Karpas-422 (cell line): ENCODE results near the gene STUM. TPM values are rescaled to one million over a fixed set of nuclear protein-coding genes. Genes with fewer than 3 reads are reported as not detected.

Experiments
- DNase-seq: peaks from one replicate; pipeline ENCODE4 v3.0.0-alpha.2; 2015
- H2AFZ ChIP-seq: fragments of 200-600 bp; sonication (generic); 2 replicates; pipeline ENCODE4 v1.6.1; 2014; ENCODE audit warnings: antibody characterized with exemption, low read length, mixed read lengths
- H3K27ac ChIP-seq: fragments of 200-600 bp; sonication (generic); 2 replicates; pipeline ENCODE4 v1.5.1; 2014; ENCODE audit warnings: mild to moderate bottlenecking, low read length, moderate library complexity
- H3K27me3 ChIP-seq: fragments of 200-600 bp; sonication (generic); 2 replicates; pipeline ENCODE4 v1.6.1; 2014; ENCODE audit warnings: low read length, mixed read lengths
- H3K36me3 ChIP-seq: fragments of 200-600 bp; sonication (generic); 2 replicates; pipeline ENCODE4 v1.6.1; 2014; ENCODE audit warnings: low read length, mixed read lengths; ENCODE audit not compliant: insufficient read depth
- H3K4me1 ChIP-seq: fragments of 200-600 bp; sonication (generic); 2 replicates; pipeline ENCODE4 v1.6.1; 2014; ENCODE audit warnings: mild to moderate bottlenecking, low read length, mixed read lengths
- H3K4me2 ChIP-seq: fragments of 200-600 bp; sonication (generic); 2 replicates; pipeline ENCODE4 v1.6.1; 2014; ENCODE audit warnings: low read length, low read depth, mild to moderate bottlenecking; ENCODE audit not compliant: poor library complexity, severe bottlenecking
- H3K4me3 ChIP-seq: fragments of 200-600 bp; sonication (generic); 2 replicates; pipeline ENCODE4 v1.5.1; 2014; ENCODE audit warnings: mild to moderate bottlenecking, antibody characterized with exemption, low read length, mixed read lengths
- H3K79me2 ChIP-seq: fragments of 200-600 bp; sonication (generic); 2 replicates; pipeline ENCODE4 v1.6.1; 2014; ENCODE audit warnings: mild to moderate bottlenecking, low read length, mixed read lengths
- H3K9ac ChIP-seq: fragments of 200-600 bp; sonication (generic); 2 replicates; pipeline ENCODE4 v1.6.0; 2014; ENCODE audit warnings: low read length
- H3K9me2 ChIP-seq: fragments of 200-600 bp; sonication (generic), shearing (Covaris generic); replicated peaks from 2 replicates; pipeline ENCODE4 v1.6.0; 2014; ENCODE audit warnings: mild to moderate bottlenecking, low read length, moderate library complexity; ENCODE audit not compliant: insufficient read depth
- H3K9me3 ChIP-seq: fragments of 300-700, 200-600 bp; sonication (generic); 2 replicates; pipeline ENCODE4 v1.6.1; 2014; ENCODE audit warnings: low read length, mixed read lengths
- H4K20me1 ChIP-seq: fragments of 200-600 bp; sonication (generic); 2 replicates; pipeline ENCODE4 v1.6.1; 2014; ENCODE audit warnings: mild to moderate bottlenecking, antibody characterized with exemption, low read length, low read depth; ENCODE audit not compliant: insufficient read depth
- total RNA-seq: library from RNA; depleted of rRNA; stranded (reverse); fragments of >200 nt; shearing (Covaris generic); gene quantifications from 2 replicates; pipeline ENCODE4 v1.2.3, GENCODE V29; 2014; ENCODE audit warnings: low replicate concordance

STUM gene
- total RNA-seq, 1 experiment from 2014 or later, result 0.15 TPM

GRCh38 chr1:226541231-226541630 is 7.3 kb upstream of the STUM start:
- no peak overlapping the region for H3K9ac ChIP-seq
- peaks cover 5% of the 10 kb centered on the region; the same call in 1 of the 2 replicates for H3K4me1 ChIP-seq
- H3K27ac ChIP-seq, result no peak overlapping the region
- no peak overlapping the region for H3K4me2 ChIP-seq
- H4K20me1 ChIP-seq, result no peaks in the 10 kb centered on the region
- H3K9me3 ChIP-seq, result no peaks in the 10 kb centered on the region
- no peak overlapping the region for H2AFZ ChIP-seq
- no peak overlapping the region for H3K4me3 ChIP-seq
- no peaks in the 10 kb centered on the region for H3K27me3 ChIP-seq
- no peaks in the 10 kb centered on the region for H3K79me2 ChIP-seq
- no peaks in the 10 kb centered on the region for H3K36me3 ChIP-seq
- DNase-seq, result no peak
- H3K9me2 ChIP-seq, result no peaks in the 10 kb centered on the region

DNA sequence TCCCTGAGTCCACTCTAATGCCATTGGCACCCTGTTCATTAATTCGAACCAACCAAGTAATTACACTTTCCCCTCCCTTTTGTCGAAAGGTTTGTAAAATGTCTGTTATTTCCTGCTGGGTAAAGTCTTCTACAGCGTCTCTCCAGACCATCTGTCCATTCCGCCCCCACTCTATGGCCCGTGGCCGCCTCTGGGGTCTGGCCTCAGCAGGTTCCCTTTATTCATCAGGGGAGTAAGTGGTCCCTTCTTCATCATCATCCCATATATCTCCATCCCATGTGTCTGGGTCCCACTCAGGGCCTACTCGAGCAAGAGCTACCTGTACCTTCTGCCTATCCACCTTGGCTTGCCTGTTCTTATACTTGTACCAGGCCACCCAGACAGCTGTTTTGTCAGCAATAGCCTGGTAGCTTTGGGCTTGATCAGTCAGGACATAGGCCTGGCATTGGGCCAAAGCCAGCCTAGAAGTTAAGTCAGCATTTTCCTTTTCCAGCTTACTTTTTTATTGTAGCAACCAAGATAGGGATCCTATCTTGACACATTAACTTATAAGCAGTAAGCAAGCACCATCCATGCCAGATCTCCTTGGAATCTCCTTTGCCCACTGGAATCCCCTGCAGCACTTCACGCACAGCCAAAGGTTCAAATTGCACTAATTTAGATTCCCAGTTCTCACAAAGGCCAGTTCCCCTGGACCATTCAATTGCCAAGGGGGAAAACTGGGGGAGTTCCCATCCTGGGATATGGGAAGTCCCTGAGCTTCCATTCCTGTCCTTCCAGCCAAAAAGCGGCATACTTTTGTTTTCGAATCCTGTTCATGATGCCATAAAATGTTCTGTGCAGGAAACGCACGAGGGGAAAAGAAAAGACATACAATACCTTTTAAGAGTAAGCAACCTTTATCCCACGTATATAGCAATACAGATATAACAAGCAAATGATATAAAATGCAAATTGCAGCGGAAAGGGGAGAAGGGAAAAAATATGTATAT is 6.6 kb upstream of the STUM start:
- Histone ChIP-seq H3K27me3 (no peaks in the 10 kb centered on the region), H3K4me2 (no peak overlapping the region), H2AFZ (no peak overlapping the region), H3K9ac (no peak overlapping the region), H3K79me2 (no peaks in the 10 kb centered on the region), H3K9me3 (no peaks in the 10 kb centered on the region), H3K4me1 (peaks cover 6% of the 10 kb centered on the region; the same call in 1 of the 2 replicates), H3K27ac (no peak overlapping the region), H4K20me1 (no peaks in the 10 kb centered on the region), H3K36me3 (no peaks in the 10 kb centered on the region), H3K4me3 (no peak overlapping the region), H3K9me2 (no peaks in the 10 kb centered on the region)
- no peak for DNase-seq

- peaks cover 11% of the 10 kb centered on the region for H3K4me1 ChIP-seq
- H3K27me3 ChIP-seq, result no peaks in the 10 kb centered on the region
- H3K4me2 ChIP-seq, result no peak overlapping the region
- no peak overlapping the region for H3K27ac ChIP-seq
- no peaks in the 10 kb centered on the region for H3K9me3 ChIP-seq
- H4K20me1 ChIP-seq, result no peaks in the 10 kb centered on the region
- no peaks in the 10 kb centered on the region for H3K9me2 ChIP-seq
- H3K4me3 ChIP-seq, result no peak overlapping the region
- no peak overlapping the region for H3K9ac ChIP-seq
- H3K79me2 ChIP-seq, result no peaks in the 10 kb centered on the region
- no peaks in the 10 kb centered on the region for H3K36me3 ChIP-seq
- no peak for DNase-seq
- H2AFZ ChIP-seq, result no peak overlapping the region
These were observed 5.9 kb upstream of the STUM start for GRCh38 chr1:226542623-226543103.

GRCh38 chr1:226545836-226546596 is 2.5 kb upstream of the STUM start:
- H3K4me2 ChIP-seq, result no peak overlapping the region
- H2AFZ ChIP-seq, result no peak overlapping the region
- H3K4me1 ChIP-seq, result peaks cover 28% of the 10 kb centered on the region
- no peak overlapping the region for H3K4me3 ChIP-seq
- no peaks in the 10 kb centered on the region for H3K9me2 ChIP-seq
- no peaks in the 10 kb centered on the region for H4K20me1 ChIP-seq
- no peak overlapping the region for H3K27ac ChIP-seq
- no peaks in the 10 kb centered on the region for H3K36me3 ChIP-seq
- no peaks in the 10 kb centered on the region for H3K79me2 ChIP-seq
- H3K9ac ChIP-seq, result no peak overlapping the region
- DNase-seq, result no peak
- H3K27me3 ChIP-seq, result no peaks in the 10 kb centered on the region
- H3K9me3 ChIP-seq, result no peaks in the 10 kb centered on the region

DNA sequence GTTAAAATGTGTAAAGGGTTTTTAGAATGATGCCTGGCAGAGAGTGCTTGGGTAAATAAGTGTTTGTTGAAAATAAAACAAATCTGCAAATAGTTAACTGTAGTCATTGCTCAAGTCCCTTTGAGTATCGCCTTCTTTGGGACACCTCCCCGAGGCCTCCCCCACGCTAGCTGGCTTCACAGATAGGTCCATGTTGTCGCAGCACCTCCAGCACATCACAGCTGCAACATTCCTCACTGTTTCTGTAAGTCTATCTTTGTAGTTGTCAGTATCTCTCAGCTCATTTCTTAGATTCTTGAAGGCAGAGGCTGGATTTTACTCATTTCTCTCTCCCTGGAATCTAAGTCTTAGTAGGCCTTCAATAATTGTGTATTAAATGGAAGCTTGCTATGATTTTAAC is 1.6 kb upstream of the STUM start:
- Histone ChIP-seq H3K27ac (no peak overlapping the region), H3K79me2 (no peaks in the 10 kb centered on the region), H3K9me3 (no peaks in the 10 kb centered on the region), H3K4me2 (no peak overlapping the region), H3K4me3 (no peak overlapping the region), H4K20me1 (no peaks in the 10 kb centered on the region), H3K36me3 (no peaks in the 10 kb centered on the region), H3K27me3 (no peaks in the 10 kb centered on the region), H3K9ac (no peak overlapping the region), H2AFZ (no peak overlapping the region), H3K9me2 (no peaks in the 10 kb centered on the region), H3K4me1 (peaks cover 28% of the 10 kb centered on the region)
- DNase-seq, result no peak

- no peaks in the 10 kb centered on the region for H3K27me3 ChIP-seq
- no peaks in the 10 kb centered on the region for H3K9me2 ChIP-seq
- H3K4me1 ChIP-seq, result peaks cover 28% of the 10 kb centered on the region
- no peak overlapping the region for H3K4me3 ChIP-seq
- no peak overlapping the region for H3K9ac ChIP-seq
- DNase-seq, result peak; percentile 94
- H3K36me3 ChIP-seq, result no peaks in the 10 kb centered on the region
- H3K79me2 ChIP-seq, result no peaks in the 10 kb centered on the region
- H3K4me2 ChIP-seq, result peak overlapping the region; percentile 45
- H3K27ac ChIP-seq, result no peak overlapping the region
- H2AFZ ChIP-seq, result no peak overlapping the region
- H4K20me1 ChIP-seq, result no peaks in the 10 kb centered on the region
- H3K9me3 ChIP-seq, result no peaks in the 10 kb centered on the region
These were observed 791 bp upstream of the STUM start for GRCh38 chr1:226547754-226548191.

GRCh38 chr1:226549094-226549936 is 751 bp downstream of the STUM start:
- Histone ChIP-seq H3K4me2 (peak overlapping the region; percentile 19), H3K36me3 (no peaks in the 10 kb centered on the region), H3K4me1 (peaks cover 28% of the 10 kb centered on the region), H3K27ac (no peak overlapping the region), H3K4me3 (no peak overlapping the region), H3K9me2 (no peaks in the 10 kb centered on the region), H4K20me1 (no peaks in the 10 kb centered on the region), H3K27me3 (no peaks in the 10 kb centered on the region), H3K79me2 (no peaks in the 10 kb centered on the region), H3K9ac (no peak overlapping the region), H2AFZ (no peak overlapping the region), H3K9me3 (no peaks in the 10 kb centered on the region)
- no peak for DNase-seq
